ENCODE data around the gene ALLC.
"Not testable (repeated sequence)": the region's sequence is repeated elsewhere in the genome, so short reads cannot be mapped to it uniquely, and the experiment has no call there.

- not testable (repeated sequence) for TF ChIP-seq CTCF (IDR thresholded peaks at IDR 0.05 in 8 of 11, conservative IDR thresholded peaks at IDR 0.05 in 3 of 11); POLR2AphosphoS5 (IDR thresholded peaks at IDR 0.05)
Observed at GRCh38 chr2:3609279-3609673, 48.7 kb upstream of the ALLC start.
